Liver (tissue), 9 donors: ENCODE data around the gene INPP5E. TPM values are rescaled to one million over a fixed set of nuclear protein-coding genes. Genes with fewer than 3 reads are reported as not detected.

ENCODE experiments used
- DNase-seq: peaks from one replicate; pipeline ENCODE4 v3.0.0-alpha.2; 2017; ENCODE audit warnings: low spot score
- H3K27ac ChIP-seq, 2 donors: one replicate each; pipeline ENCODE4 v1.7.0; 2013; ENCODE audit warnings: inconsistent platforms in 2 of 2, low read length in 2 of 2, control low read depth in 1 of 2, low read depth in 1 of 2, mild to moderate bottlenecking in 1 of 2
- H3K27me3 ChIP-seq, 4 donors: one replicate each; pipeline versions ENCODE4 v1.6.1 to v1.7.0; 2013; ENCODE audit warnings: low read length in 3 of 4, inconsistent platforms in 1 of 4, mild to moderate bottlenecking in 1 of 4, moderate library complexity in 1 of 4; ENCODE audit not compliant: control insufficient read depth in 4 of 4, insufficient read depth in 4 of 4
- H3K36me3 ChIP-seq, 4 donors: one replicate each; pipeline versions ENCODE4 v1.6.1 to v1.7.0; 2013; ENCODE audit warnings: low read length in 3 of 4, mild to moderate bottlenecking in 3 of 4, low read depth in 1 of 4, moderate library complexity in 1 of 4; ENCODE audit not compliant: control insufficient read depth in 4 of 4, insufficient read depth in 3 of 4
- H3K4me1 ChIP-seq, 4 donors: one replicate each; pipeline versions ENCODE4 v1.6.1 to v1.7.0; 2013; ENCODE audit warnings: low read length in 3 of 4, mild to moderate bottlenecking in 3 of 4, moderate library complexity in 1 of 4; ENCODE audit not compliant: control insufficient read depth in 4 of 4, insufficient read depth in 4 of 4
- H3K4me3 ChIP-seq, 3 donors: one replicate each; pipeline versions ENCODE4 v1.6.1 to v1.7.0; 2013; ENCODE audit warnings: low read length in 3 of 3, control low read depth in 1 of 3, low read depth in 1 of 3, mild to moderate bottlenecking in 1 of 3
- H3K9ac ChIP-seq, 2 donors: one replicate each; pipeline ENCODE4 v1.7.0; 2013; ENCODE audit warnings: low read length in 2 of 2, mild to moderate bottlenecking in 2 of 2, moderate library complexity in 2 of 2, control low read depth in 1 of 2, low read depth in 1 of 2
- H3K9me3 ChIP-seq, 4 donors: one replicate each; pipeline versions ENCODE4 v1.6.1 to v1.7.0; 2013; ENCODE audit warnings: low read length in 3 of 4; ENCODE audit not compliant: control insufficient read depth in 4 of 4
- CTCF ChIP-seq: fragments of 150-350 bp; IDR thresholded peaks from 2 replicates; pipeline ENCODE4 v1.5.1; 2017; ENCODE audit warnings: improper control_type of control experiment, low read depth, low read length; ENCODE audit not compliant: missing input control
- EGR1 ChIP-seq, 2 donors: IDR thresholded peaks; 2 replicates each; pipeline ENCODE4 v1.6.1; 2016 to 2018; ENCODE audit warnings: antibody characterized with exemption in 2 of 2, low read depth in 2 of 2
- FOXA1 ChIP-seq: IDR thresholded peaks from 2 replicates; pipeline ENCODE4 v1.6.1; 2016; ENCODE audit warnings: antibody characterized with exemption
- GABPA ChIP-seq, 2 donors: IDR thresholded peaks in 1 of 2; conservative IDR thresholded peaks in 1 of 2; 2 replicates each; pipeline ENCODE4 v1.6.1; 2016; ENCODE audit warnings: antibody characterized with exemption in 2 of 2, mild to moderate bottlenecking in 1 of 2, moderate library complexity in 1 of 2
- HNF4A ChIP-seq, 2 donors: conservative IDR thresholded peaks; 2 replicates each; pipeline ENCODE4 v1.6.1; 2016; ENCODE audit warnings: antibody characterized with exemption in 2 of 2, mild to moderate bottlenecking in 2 of 2
- HNF4G ChIP-seq: IDR thresholded peaks from 2 replicates; pipeline ENCODE4 v1.6.1; 2016; ENCODE audit warnings: antibody characterized with exemption
- JUND ChIP-seq, 2 donors: IDR thresholded peaks; 2 replicates each; pipeline ENCODE4 v1.6.1; 2016; ENCODE audit warnings: antibody characterized with exemption in 2 of 2
- MAX ChIP-seq: IDR thresholded peaks from 2 replicates; pipeline ENCODE4 v1.6.1; 2016; ENCODE audit warnings: antibody characterized with exemption
- NR2F2 ChIP-seq: IDR thresholded peaks from 2 replicates; pipeline ENCODE4 v1.6.1; 2016; ENCODE audit warnings: antibody characterized with exemption
- RAD21 ChIP-seq, 2 donors: IDR thresholded peaks; 2 replicates each; pipeline ENCODE4 v1.6.1; 2016; ENCODE audit warnings: antibody characterized with exemption in 2 of 2, mild to moderate bottlenecking in 2 of 2
- RXRA ChIP-seq, 2 donors: IDR thresholded peaks; 2 replicates each; pipeline ENCODE4 v1.6.1; 2017 to 2018; ENCODE audit warnings: antibody characterized with exemption in 2 of 2, mild to moderate bottlenecking in 1 of 2
- SP1 ChIP-seq: IDR thresholded peaks from 2 replicates; pipeline ENCODE4 v1.6.1; 2018; ENCODE audit warnings: antibody characterized with exemption, mild to moderate bottlenecking
- TAF1 ChIP-seq: conservative IDR thresholded peaks from 2 replicates; pipeline ENCODE4 v1.6.1; 2016; ENCODE audit warnings: antibody characterized with exemption, mild to moderate bottlenecking
- YY1 ChIP-seq: IDR thresholded peaks from 2 replicates; pipeline ENCODE4 v1.6.1; 2016; ENCODE audit warnings: antibody characterized with exemption, mild to moderate bottlenecking
- WGBS: extraction: QIAGEN DNeasy Blood & Tissue Kit; methylation state at CpG from one replicate; pipeline ENCODE4 v1.1.7; 2013; 5-methylcytosine and 5-hydroxymethylcytosine counted together
- polyA plus RNA-seq, 2 donors: library from polyadenylated mRNA; stranded (reverse) in 1 of 2; unstranded in 1 of 2; fragments of 200-250 nt in 1 of 2; fragments of >200 nt in 1 of 2; fragmentation: Nextera tagmentation in 1 of 2; extraction: Ambion mirVana in 1 of 2; gene quantifications; one replicate each; pipeline versions ENCODE4 v1.2.1 to v1.2.3, GENCODE V29; 2013 to 2015
- total RNA-seq, 2 donors: library from RNA; depleted of rRNA; stranded (reverse); fragments of >200 nt; gene quantifications; one replicate each; pipeline ENCODE4 v1.2.3, GENCODE V29; 2014
- TF ChIP-seq, protein P1 (sequence below): IDR thresholded peaks from 2 replicates; pipeline ENCODE4 v1.6.1; 2016; ENCODE audit warnings: antibody characterized with exemption
- TF ChIP-seq, protein P2 (sequence below): IDR thresholded peaks from 2 replicates; pipeline ENCODE4 v1.6.1; 2016; ENCODE audit warnings: antibody characterized with exemption
- donor health status: healthy.
- donor health status: healthy.
- donor health status: healthy.
- donor health status: healthy.
- donor health status: healthy.

INPP5E gene
- total and polyA plus RNA-seq, 4 donors: 1.0 to 3.3 (median 2.9) TPM

DNA sequence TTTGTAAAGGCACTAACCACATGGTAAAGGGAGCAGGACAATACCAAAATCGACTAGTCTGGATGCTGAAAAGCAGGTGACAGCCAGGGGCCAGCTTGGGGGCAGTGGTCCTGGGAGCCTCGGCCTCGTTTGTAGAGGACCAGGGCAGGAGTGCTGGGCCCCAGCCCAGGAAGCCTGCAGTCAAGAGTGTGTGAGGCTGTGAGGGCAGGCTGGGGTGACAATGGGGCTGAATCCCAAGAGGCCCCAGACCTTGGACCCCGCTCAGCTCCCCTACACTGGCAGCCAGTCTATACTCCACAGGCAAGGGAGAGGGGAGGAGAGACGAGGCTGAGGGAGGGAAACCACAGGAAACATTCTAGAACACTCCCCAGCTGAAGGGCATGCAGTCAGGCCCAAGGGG lies 2.6 kb upstream of the INPP5E start:
- 73% methylated on average over 5 of the region's 5 CpGs for WGBS

GRCh38 chr9:136441681-136442245 lies 2.1 kb upstream of the INPP5E start:
- H3K4me3 ChIP-seq: no peak overlapping the region
- DNase-seq: no peak
- no peaks in the 10 kb centered on the region for H3K27me3 ChIP-seq
- WGBS: 39% methylated on average over 17 of the region's 17 CpGs
- H3K9me3 ChIP-seq: no peaks in the 10 kb centered on the region
- H3K27ac ChIP-seq: peak overlapping the region; percentile 79 to 80
- peak overlapping the region in 1 of 2 donors; percentile 32 for H3K9ac ChIP-seq
- H3K4me1 ChIP-seq: peaks cover 14 to 60% (median 52%) of the 10 kb centered on the region in 4 donors
- H3K36me3 ChIP-seq: peaks cover 20 to 51% (median 33%) of the 10 kb centered on the region in 4 donors
- peak; percentile 61 for TF ChIP-seq YY1
- TF ChIP-seq HNF4G: peak; percentile 75
- TF ChIP-seq HNF4A (conservative IDR thresholded peaks at IDR 0.05): peak; percentile 87 to 92
- TF ChIP-seq, protein P1, sequence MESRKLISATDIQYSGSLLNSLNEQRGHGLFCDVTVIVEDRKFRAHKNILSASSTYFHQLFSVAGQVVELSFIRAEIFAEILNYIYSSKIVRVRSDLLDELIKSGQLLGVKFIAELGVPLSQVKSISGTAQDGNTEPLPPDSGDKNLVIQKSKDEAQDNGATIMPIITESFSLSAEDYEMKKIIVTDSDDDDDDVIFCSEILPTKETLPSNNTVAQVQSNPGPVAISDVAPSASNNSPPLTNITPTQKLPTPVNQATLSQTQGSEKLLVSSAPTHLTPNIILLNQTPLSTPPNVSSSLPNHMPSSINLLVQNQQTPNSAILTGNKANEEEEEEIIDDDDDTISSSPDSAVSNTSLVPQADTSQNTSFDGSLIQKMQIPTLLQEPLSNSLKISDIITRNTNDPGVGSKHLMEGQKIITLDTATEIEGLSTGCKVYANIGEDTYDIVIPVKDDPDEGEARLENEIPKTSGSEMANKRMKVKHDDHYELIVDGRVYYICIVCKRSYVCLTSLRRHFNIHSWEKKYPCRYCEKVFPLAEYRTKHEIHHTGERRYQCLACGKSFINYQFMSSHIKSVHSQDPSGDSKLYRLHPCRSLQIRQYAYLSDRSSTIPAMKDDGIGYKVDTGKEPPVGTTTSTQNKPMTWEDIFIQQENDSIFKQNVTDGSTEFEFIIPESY: peak; percentile 64
- peak in 1 of 2 donors; percentile 49 for TF ChIP-seq GABPA (IDR thresholded peaks at IDR 0.05 in 1 of 2, conservative IDR thresholded peaks at IDR 0.05 in 1 of 2)
- no peak for TF ChIP-seq TAF1
- TF ChIP-seq SP1: peak; percentile 89
- peak in 1 of 2 donors; percentile 30 for TF ChIP-seq RAD21 (IDR thresholded peaks at IDR 0.05)
- TF ChIP-seq CTCF: no peak
- peak in 1 of 2 donors; percentile 31 for TF ChIP-seq JUND (IDR thresholded peaks at IDR 0.05)
- peak in 1 of 2 donors; percentile 55 for TF ChIP-seq EGR1 (IDR thresholded peaks at IDR 0.05; ENCODE audit: low read depth in 2 of 2)
- TF ChIP-seq, protein P2, sequence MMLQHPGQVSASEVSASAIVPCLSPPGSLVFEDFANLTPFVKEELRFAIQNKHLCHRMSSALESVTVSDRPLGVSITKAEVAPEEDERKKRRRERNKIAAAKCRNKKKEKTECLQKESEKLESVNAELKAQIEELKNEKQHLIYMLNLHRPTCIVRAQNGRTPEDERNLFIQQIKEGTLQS: no peak
- TF ChIP-seq MAX: no peak
- peak; percentile 11 for TF ChIP-seq NR2F2
- TF ChIP-seq FOXA1: no peak

More for the DNA sequence above, 2.6 kb upstream of the INPP5E start:
- TF ChIP-seq GABPA (IDR thresholded peaks at IDR 0.05 in 1 of 2, conservative IDR thresholded peaks at IDR 0.05 in 1 of 2) (no peak), MAX (no peak), CTCF (no peak), EGR1 (IDR thresholded peaks at IDR 0.05; ENCODE audit: low read depth in 2 of 2) (no peak), TAF1 (no peak), YY1 (no peak), RAD21 (IDR thresholded peaks at IDR 0.05) (no peak), RXRA (IDR thresholded peaks at IDR 0.05) (no peak), HNF4A (conservative IDR thresholded peaks at IDR 0.05) (no peak)
- TF ChIP-seq, protein P1: no peak
- no peak overlapping the region for H3K4me3 ChIP-seq
- peaks cover 24 to 56% (median 38%) of the 10 kb centered on the region in 4 donors for H3K36me3 ChIP-seq
- DNase-seq: no peak
- H3K9ac ChIP-seq: peak overlapping the region in 1 of 2 donors; percentile 63
- H3K27me3 ChIP-seq: no peaks in the 10 kb centered on the region
- peak overlapping the region; percentile 79 to 80 for H3K27ac ChIP-seq
- peaks cover 14 to 56% (median 48%) of the 10 kb centered on the region in 4 donors for H3K4me1 ChIP-seq
- no peaks in the 10 kb centered on the region for H3K9me3 ChIP-seq
